ENCODE data around the gene GGPS1.
"Not testable (repeated sequence)": the region's sequence is repeated elsewhere in the genome, so short reads cannot be mapped to it uniquely, and the experiment has no call there.

GGPS1 gene

DNA sequence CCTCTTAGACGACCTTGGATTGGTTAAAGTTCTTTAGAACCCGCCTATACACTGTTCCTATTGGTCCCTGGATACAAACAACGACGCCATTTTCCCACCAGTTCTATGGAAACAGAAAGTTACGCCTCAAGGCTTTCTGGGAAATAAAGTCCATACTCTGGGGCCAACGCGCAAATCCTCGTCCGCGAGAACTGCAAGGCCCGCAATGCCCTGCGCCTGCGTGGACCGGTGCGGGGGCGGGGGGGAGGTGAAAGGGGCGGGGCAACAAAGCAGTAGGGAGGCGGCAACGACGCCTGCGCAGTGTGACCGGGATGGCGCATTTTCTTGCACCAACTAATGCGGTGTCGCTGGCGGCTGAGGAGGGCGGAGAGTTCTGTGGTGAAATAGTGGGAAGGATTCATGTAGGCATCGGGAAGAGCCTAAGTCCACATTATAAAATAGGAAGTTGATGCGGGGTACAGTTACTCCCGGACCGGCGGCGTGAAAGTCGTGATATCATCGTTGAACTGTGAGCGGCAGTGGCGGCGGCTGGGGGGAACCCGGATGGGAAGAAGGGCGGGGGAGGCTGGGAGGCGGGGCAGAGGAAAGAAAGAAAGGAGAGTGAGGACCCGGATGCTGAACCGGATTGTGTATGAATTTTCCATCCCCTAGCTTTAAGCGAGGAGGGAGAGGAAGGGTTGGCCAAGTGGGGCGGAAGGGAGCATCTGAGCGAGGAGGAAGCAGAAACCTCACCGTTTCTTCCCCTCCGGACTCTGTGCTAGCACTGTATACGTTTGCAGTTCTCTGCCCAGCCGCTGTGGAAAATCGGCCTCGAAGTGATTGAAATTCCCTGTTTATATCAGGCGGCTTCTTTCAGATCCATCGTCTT, at the start of gene GGPS1:
Gene GGPS1 (plus strand): TSS at position 300 of the 868 bp plus-strand sequence. CDS start 6,695 bp downstream, outside the sequence.
- peak; percentile 91 to 100 (median 98) for DNase-seq

- no peak for DNase-seq
These were observed 49.5 kb upstream of the GGPS1 start for GRCh38 chr1:235278915-235279292.

DNA sequence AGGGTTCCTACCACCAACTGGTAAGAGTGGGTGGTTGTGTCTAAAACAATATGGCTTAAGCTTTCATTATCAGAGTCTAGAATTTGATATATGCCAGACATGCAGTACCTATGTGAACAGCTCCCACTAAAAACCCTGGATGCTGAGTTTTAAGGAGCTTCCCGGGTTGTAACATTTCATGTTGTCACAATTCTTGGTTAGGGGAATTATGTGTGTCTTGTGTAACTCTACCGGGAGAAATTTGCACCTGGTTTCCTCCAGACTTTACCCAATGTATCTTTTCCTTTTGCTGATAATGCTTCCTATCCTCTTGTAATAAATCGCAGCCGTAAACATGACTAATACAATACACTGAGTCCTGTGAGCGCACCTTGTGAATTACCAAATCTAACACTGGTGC, 48.7 kb upstream of the GGPS1 start:
- no peak for DNase-seq

DNA sequence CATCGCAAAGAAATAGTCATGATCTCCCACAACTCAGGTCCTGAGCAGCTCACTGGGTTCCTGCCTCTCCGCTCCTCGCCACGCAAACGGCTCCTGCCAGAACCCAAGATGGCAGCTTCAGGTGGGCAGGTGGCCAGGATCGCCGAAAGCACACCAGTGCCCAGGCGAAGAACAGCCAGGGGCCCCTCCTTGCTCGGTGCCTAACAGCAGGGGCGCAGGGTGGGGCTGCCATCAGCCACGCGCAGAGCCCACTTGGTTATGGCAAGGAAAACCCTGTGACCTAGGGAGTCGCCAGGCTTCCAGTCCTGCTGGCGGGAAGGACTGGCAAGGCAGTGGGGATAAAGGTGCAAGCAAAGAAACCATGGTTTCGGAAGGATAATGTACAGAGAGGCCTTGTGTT, 47.9 kb upstream of the GGPS1 start:
- no peak for DNase-seq

- not testable (repeated sequence) for DNase-seq
These were observed 44.7 kb upstream of the GGPS1 start for GRCh38 chr1:235283636-235284035.

- no peak for DNase-seq
These were observed 44.1 kb upstream of the GGPS1 start for GRCh38 chr1:235284231-235284769.

GRCh38 chr1:235286667-235287066, 41.7 kb upstream of the GGPS1 start:
- DNase-seq, result no peak

GRCh38 chr1:235287208-235287882, 41.0 kb upstream of the GGPS1 start:
- DNase-seq, result no peak

GRCh38 chr1:235289859-235290739, 38.3 kb upstream of the GGPS1 start:
- DNase-seq, result no peak

GRCh38 chr1:235290740-235291502, 37.4 kb upstream of the GGPS1 start:
- no peak for DNase-seq

DNA sequence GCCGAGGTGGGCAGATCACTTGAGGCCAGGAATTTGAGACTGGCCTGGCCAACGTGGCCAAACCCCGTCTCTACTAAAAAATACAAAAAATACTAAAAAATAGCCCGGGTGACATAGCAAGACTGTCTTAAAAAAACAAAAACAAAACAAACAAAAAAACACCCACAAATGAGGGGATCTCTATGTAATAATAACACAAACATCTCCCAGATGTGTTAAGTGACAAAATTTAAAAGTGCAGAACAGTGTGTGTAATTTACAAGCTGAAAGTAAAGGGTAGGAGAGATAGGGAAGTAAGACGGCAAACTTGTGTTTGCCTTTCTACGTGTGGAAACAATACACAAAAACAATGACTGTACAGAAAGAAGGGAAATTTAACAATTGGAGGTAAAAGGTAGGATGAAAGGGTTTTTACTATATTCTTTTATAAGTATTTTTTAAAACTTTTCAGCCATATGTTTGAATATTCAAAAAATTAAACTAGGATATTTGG, 36.7 kb upstream of the GGPS1 start:
- DNase-seq, result no peak

- DNase-seq, result no peak
These were observed 35.6 kb upstream of the GGPS1 start for GRCh38 chr1:235292790-235293189.

DNA sequence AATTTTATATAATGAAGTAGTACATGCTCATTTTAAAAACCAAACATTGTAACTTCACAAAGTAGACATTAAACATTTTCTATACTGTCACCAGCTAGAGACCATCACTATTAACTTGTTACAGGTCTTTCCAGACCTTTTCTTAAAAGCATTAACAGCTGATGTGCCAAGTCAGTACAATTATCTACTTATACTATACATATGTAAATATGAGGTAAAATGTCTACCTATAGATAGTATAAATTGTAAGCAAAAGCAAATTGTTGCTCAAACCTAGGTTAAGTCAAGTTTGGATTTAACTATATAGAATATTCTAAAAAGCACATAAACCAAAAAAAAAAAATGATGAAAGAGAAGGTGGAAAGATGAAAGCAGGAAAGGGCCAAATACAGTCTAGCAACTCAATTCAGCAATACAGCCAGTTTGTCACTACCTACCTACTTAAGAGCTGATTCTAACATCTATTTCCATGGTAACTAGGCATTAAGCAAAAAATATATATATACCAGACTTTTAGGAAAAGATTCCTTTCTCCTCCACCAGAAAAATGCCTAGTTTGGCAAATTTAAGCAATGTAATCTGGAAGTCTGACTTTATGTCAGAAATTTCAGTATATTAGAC, 34.9 kb upstream of the GGPS1 start:
- no peak for DNase-seq

GRCh38 chr1:235295902-235296350, 32.4 kb upstream of the GGPS1 start:
- no peak for DNase-seq

GRCh38 chr1:235296729-235297128, 31.6 kb upstream of the GGPS1 start:
- DNase-seq, result no peak

GRCh38 chr1:235297579-235297978, 30.8 kb upstream of the GGPS1 start:
- no peak for DNase-seq

GRCh38 chr1:235298758-235299157, 29.6 kb upstream of the GGPS1 start:
- DNase-seq, result no peak

- DNase-seq, result no peak
These were observed 29.1 kb upstream of the GGPS1 start for GRCh38 chr1:235299169-235299858.

GRCh38 chr1:235302143-235302542, 26.2 kb upstream of the GGPS1 start:
- no peak for DNase-seq
